ENCODE measurements around the gene IRF2BP1. TPM values are rescaled to one million over a fixed set of nuclear protein-coding genes. Genes with fewer than 3 reads are reported as not detected.

Gene IRF2BP1
- total and polyA plus RNA-seq, 2 of the 13 experiments (the other 11 are each of a cell fraction or from before 2014, with no cell fraction given): 4.3 to 14.3 TPM

GRCh38 chr19:45901432-45901911 is 15.5 kb upstream of the IRF2BP1 start (continued):
- TF ChIP-seq PHF21A (CRISPR knock-in tag; IDR thresholded peaks at IDR 0.05): 0 out of 2 replicates have a peak, but pooled peaks have one; percentile 27
- TF ChIP-seq ELF4 (CRISPR knock-in tag; IDR thresholded peaks at IDR 0.05; ENCODE audit: borderline replicate concordance): no peak
- no peak for TF ChIP-seq ZMAT3 (CRISPR knock-in tag; conservative IDR thresholded peaks at IDR 0.05)
- no peak for TF ChIP-seq ARNTL (CRISPR knock-in tag; IDR thresholded peaks at IDR 0.05)
- no peak for TF ChIP-seq NFYC (CRISPR knock-in tag; IDR thresholded peaks at IDR 0.05)
- no peak for TF ChIP-seq ZNF235 (CRISPR knock-in tag; IDR thresholded peaks at IDR 0.05; ENCODE audit: borderline replicate concordance)
- no peak for TF ChIP-seq MED13 (CRISPR knock-in tag; IDR thresholded peaks at IDR 0.05)
- TF ChIP-seq KLF6 (CRISPR knock-in tag; IDR thresholded peaks at IDR 0.05): no peak
- 0 out of 2 replicates have a peak, but pooled peaks have one; percentile 21 for TF ChIP-seq ZBTB25 (CRISPR knock-in tag; IDR thresholded peaks at IDR 0.05)
- TF ChIP-seq TBL1XR1 (IDR thresholded peaks at IDR 0.05; ENCODE audit: borderline replicate concordance, low read length, partially characterized antibody): no peak
- TF ChIP-seq ZGPAT (CRISPR knock-in tag; IDR thresholded peaks at IDR 0.05): no peak; the same call in 1 of the 2 replicates
- no peak for TF ChIP-seq ZFX (CRISPR knock-in tag; IDR thresholded peaks at IDR 0.05; ENCODE audit: low read depth)
- TF ChIP-seq NFYB (CRISPR knock-in tag; IDR thresholded peaks at IDR 0.05): no peak
- no peak for TF ChIP-seq HIVEP1 (CRISPR knock-in tag; IDR thresholded peaks at IDR 0.05)
- TF ChIP-seq FOXK1 (CRISPR knock-in tag; IDR thresholded peaks at IDR 0.05; ENCODE audit: borderline replicate concordance, low read depth): no peak
- TF ChIP-seq ZNF296 (CRISPR knock-in tag; conservative IDR thresholded peaks at IDR 0.05): no peak
- TF ChIP-seq NFKBIZ (CRISPR knock-in tag; IDR thresholded peaks at IDR 0.05): no peak
- TF ChIP-seq YY1 (IDR thresholded peaks at IDR 0.05; ENCODE audit: insufficient read depth, insufficient replicate concordance, low read depth, low read length): no peak
- TF ChIP-seq MAX (IDR thresholded peaks at IDR 0.05): peak; percentile 65; the same call in 1 of the 2 replicates
- TF ChIP-seq LRRFIP1 (CRISPR knock-in tag; conservative IDR thresholded peaks at IDR 0.05): no peak
- TF ChIP-seq ZKSCAN1 (IDR thresholded peaks at IDR 0.05; ENCODE audit: low read length): no peak
- TF ChIP-seq ESRRA (CRISPR knock-in tag; IDR thresholded peaks at IDR 0.05; ENCODE audit: low read depth): no peak
- no peak for TF ChIP-seq ZSCAN9 (CRISPR knock-in tag; IDR thresholded peaks at IDR 0.05; ENCODE audit: borderline replicate concordance)
- peak; percentile 49 for TF ChIP-seq ASH2L (IDR thresholded peaks at IDR 0.05; ENCODE audit: insufficient read length, low read depth, low read length)
- no peak for TF ChIP-seq POLR2G (IDR thresholded peaks at IDR 0.05; ENCODE audit: low read depth, low read length)
- TF ChIP-seq RFX3 (CRISPR knock-in tag; IDR thresholded peaks at IDR 0.05): no peak

All from HepG2 (cell line).